KMS-11 (cell line): ENCODE results near the gene HAS3.
"Not testable (repeated sequence)": the region's sequence is repeated elsewhere in the genome, so short reads cannot be mapped to it uniquely, and the experiment has no call there.

Source experiments
- H2AFZ ChIP-seq: fragments of 200-600 bp; sonication (generic); 2 replicates; pipeline ENCODE4 v1.6.1; 2016; ENCODE audit warnings: antibody characterized with exemption, mixed run types, low read depth
- H3K27ac ChIP-seq: fragments of 200-600 bp; sonication (generic); 2 replicates; pipeline ENCODE4 v1.6.1; 2016; ENCODE audit warnings: mild to moderate bottlenecking, mixed run types
- H3K27me3 ChIP-seq: fragments of 200-600 bp; sonication (generic); 2 replicates; pipeline ENCODE4 v1.6.1; 2017; ENCODE audit warnings: mild to moderate bottlenecking, low read depth, mixed run types, moderate library complexity; ENCODE audit not compliant: insufficient read depth
- H3K36me3 ChIP-seq: fragments of 200-600 bp; sonication (generic); 2 replicates; pipeline ENCODE4 v1.6.1; 2017; ENCODE audit warnings: mild to moderate bottlenecking, mixed run types; ENCODE audit not compliant: insufficient read depth
- H3K4me1 ChIP-seq: fragments of 200-600 bp; sonication (generic); 2 replicates; pipeline ENCODE4 v1.6.1; 2016; ENCODE audit warnings: mild to moderate bottlenecking, low read depth, mixed run types; ENCODE audit not compliant: poor library complexity, severe bottlenecking
- H3K4me2 ChIP-seq: fragments of 200-600 bp; sonication (generic); 2 replicates; pipeline ENCODE4 v1.7.0; 2016; ENCODE audit warnings: mild to moderate bottlenecking, mixed run types
- H3K4me3 ChIP-seq: fragments of 200-600 bp; sonication (generic); IDR thresholded peaks from 2 replicates; pipeline ENCODE4 v1.6.1; 2017; ENCODE audit warnings: low read depth, low read length, mixed read lengths; ENCODE audit not compliant: insufficient read depth
- H3K79me2 ChIP-seq: fragments of 200-600 bp; sonication (generic); 2 replicates; pipeline ENCODE4 v1.6.1; 2016; ENCODE audit warnings: low read depth, mixed run types; ENCODE audit not compliant: insufficient read depth
- H3K9ac ChIP-seq: fragments of 200-600 bp; sonication (generic); 2 replicates; pipeline ENCODE4 v1.6.1; 2016; ENCODE audit warnings: mild to moderate bottlenecking, mixed run types
- H4K20me1 ChIP-seq: fragments of 200-600 bp; sonication (generic); 2 replicates; pipeline ENCODE4 v1.6.1; 2016; ENCODE audit warnings: mild to moderate bottlenecking, mixed run types; ENCODE audit not compliant: insufficient read depth
- TF ChIP-seq, protein P1 (sequence below): fragments of 200-600 bp; sonication (generic); conservative IDR thresholded peaks from 2 replicates; pipeline ENCODE4 v1.6.1; 2017; ENCODE audit warnings: low read depth, mild to moderate bottlenecking, antibody characterized with exemption, low read length, moderate library complexity, mixed read lengths

Gene HAS3

DNA sequence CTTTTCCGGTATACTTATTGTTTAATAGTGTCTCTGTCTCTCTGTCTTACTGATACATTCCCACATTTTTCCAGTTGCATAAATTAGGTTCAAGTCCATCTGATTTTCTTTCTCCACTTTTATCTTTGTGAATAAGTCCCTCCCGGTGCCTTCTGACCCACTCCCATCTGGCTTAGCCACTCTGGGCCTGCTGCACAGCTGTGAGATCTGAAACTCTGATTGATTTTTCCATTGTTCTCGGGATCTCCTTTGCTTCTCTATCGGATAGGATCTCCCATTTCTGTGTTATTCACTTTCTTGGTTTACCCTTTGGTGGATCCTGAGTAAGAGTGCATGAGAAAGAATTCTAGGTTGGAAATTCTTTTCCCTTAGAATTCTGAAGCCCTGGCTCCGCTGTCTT, 35.6 kb downstream of the HAS3 start:
- Histone ChIP-seq H3K79me2 (peaks cover 21% of the 10 kb centered on the region; the same call in 1 of the 2 replicates), H4K20me1 (no peaks in the 10 kb centered on the region), H3K27me3 (no peaks in the 10 kb centered on the region), H3K36me3 (peaks cover 19% of the 10 kb centered on the region; the same call in 1 of the 2 replicates), H3K9ac (no peak overlapping the region), H3K4me2 (no peak overlapping the region), H3K4me1 (no peaks in the 10 kb centered on the region), H3K27ac (no peak overlapping the region), H2AFZ (no peak overlapping the region), H3K4me3 (no peak overlapping the region)
- TF ChIP-seq, protein P1, sequence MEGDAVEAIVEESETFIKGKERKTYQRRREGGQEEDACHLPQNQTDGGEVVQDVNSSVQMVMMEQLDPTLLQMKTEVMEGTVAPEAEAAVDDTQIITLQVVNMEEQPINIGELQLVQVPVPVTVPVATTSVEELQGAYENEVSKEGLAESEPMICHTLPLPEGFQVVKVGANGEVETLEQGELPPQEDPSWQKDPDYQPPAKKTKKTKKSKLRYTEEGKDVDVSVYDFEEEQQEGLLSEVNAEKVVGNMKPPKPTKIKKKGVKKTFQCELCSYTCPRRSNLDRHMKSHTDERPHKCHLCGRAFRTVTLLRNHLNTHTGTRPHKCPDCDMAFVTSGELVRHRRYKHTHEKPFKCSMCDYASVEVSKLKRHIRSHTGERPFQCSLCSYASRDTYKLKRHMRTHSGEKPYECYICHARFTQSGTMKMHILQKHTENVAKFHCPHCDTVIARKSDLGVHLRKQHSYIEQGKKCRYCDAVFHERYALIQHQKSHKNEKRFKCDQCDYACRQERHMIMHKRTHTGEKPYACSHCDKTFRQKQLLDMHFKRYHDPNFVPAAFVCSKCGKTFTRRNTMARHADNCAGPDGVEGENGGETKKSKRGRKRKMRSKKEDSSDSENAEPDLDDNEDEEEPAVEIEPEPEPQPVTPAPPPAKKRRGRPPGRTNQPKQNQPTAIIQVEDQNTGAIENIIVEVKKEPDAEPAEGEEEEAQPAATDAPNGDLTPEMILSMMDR, result no peak

DNA sequence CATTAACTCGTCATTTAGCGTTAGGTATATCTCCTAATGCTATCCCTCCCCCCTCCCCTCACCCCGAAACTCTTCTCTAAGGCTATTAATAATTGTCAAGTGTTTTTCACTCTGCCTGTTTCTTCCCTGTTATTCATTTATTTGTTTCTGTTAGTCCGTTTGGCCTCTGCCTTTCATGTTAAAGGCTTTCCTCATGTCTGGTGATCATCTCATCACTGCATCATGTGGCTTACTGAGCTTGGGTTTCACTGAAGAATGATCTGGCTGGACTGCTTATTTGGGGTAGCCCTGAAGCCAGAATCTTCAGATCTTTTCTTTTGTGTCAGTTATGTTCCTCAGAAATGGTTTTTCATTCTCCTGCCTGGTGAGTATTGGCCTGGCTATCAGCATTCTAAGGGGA, 36.5 kb downstream of the HAS3 start:
- Histone ChIP-seq H4K20me1 (no peaks in the 10 kb centered on the region), H3K9ac (no peak overlapping the region), H2AFZ (no peak overlapping the region), H3K4me2 (no peak overlapping the region), H3K4me3 (no peak overlapping the region), H3K27me3 (no peaks in the 10 kb centered on the region), H3K4me1 (no peaks in the 10 kb centered on the region), H3K27ac (no peak overlapping the region), H3K79me2 (peaks cover 18% of the 10 kb centered on the region; the same call in 1 of the 2 replicates), H3K36me3 (peaks cover 22% of the 10 kb centered on the region; the same call in 1 of the 2 replicates)
- TF ChIP-seq, protein P1, result no peak

DNA sequence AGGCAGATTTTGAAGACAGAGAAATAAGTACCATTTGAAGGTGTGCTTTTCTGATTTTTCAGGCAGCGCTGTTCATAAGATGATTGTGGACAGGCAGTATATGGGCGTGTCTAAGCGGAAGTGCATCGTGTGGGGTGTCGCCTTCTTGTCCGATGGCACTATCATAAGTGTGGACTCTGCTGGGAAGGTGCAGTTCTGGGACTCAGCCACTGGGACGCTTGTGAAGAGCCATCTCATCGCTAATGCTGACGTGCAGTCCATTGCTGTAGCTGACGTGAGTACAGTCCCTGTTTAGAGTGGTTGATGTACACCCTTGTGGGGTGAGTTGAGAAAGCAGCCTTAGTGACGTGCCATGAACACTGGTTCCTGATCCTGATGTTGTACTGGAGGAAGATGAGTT, 37.7 kb downstream of the HAS3 start:
- Histone ChIP-seq H3K4me3 (no peak overlapping the region), H4K20me1 (no peaks in the 10 kb centered on the region), H2AFZ (no peak overlapping the region), H3K79me2 (peaks cover 9% of the 10 kb centered on the region; the same call in 1 of the 2 replicates), H3K4me2 (no peak overlapping the region), H3K27me3 (no peaks in the 10 kb centered on the region), H3K27ac (no peak overlapping the region), H3K9ac (no peak overlapping the region), H3K36me3 (peaks cover 18% of the 10 kb centered on the region; the same call in 1 of the 2 replicates), H3K4me1 (no peaks in the 10 kb centered on the region)
- TF ChIP-seq, protein P1, result 0 out of 2 replicates have a peak, but pooled peaks have one; percentile 18

DNA sequence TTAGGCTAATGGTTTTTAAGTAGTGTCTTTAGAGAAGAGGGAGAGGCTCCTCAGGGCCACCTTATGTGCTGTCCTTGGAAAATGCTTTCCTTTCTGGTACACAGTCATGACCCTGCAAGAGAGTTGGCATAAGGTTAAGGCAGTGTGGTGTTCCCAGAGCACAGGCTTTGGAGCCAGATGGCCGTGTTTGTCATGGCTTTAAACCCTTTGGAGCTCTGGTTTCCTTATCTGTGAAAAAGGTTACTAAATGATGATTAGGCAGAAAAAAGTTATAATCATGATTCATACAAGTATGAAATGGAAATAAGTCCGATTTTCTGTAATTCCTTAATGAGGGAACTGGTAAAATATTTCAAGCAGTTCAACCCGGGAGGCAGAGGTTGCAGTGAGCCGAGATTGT, 40.2 kb downstream of the HAS3 start:
- H3K79me2 ChIP-seq, result peaks cover 9% of the 10 kb centered on the region; the same call in 1 of the 2 replicates
- TF ChIP-seq, protein P1, result no peak
- no peak overlapping the region for H3K27ac ChIP-seq
- no peaks in the 10 kb centered on the region for H3K4me1 ChIP-seq
- H3K4me2 ChIP-seq, result no peak overlapping the region
- no peaks in the 10 kb centered on the region for H3K27me3 ChIP-seq
- no peak overlapping the region for H2AFZ ChIP-seq
- no peak overlapping the region for H3K9ac ChIP-seq
- H4K20me1 ChIP-seq, result no peaks in the 10 kb centered on the region
- peaks cover 6% of the 10 kb centered on the region; the same call in 1 of the 2 replicates for H3K36me3 ChIP-seq
- no peak overlapping the region for H3K4me3 ChIP-seq

DNA sequence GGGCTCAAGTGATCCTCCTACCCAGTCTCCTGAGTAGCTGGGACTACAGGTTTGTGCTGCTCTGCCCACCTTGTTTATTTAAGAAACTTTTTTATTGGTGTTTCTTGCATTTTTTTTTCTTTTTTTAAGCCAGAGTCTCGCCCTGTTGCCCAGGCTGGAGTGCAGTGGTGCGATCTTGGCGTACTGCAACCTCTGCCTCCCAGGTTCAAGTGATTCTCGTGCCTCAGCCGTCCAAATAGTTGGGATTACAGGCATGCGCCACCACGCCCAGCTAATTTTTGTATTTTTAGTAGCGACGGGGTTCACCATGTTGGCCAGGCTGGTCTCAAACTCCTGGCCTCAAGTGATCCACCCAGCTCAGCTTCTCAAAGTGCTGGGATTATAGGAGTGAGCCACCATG, 44.2 kb downstream of the HAS3 start:
- H4K20me1 ChIP-seq, H3K79me2 ChIP-seq, H3K4me2 ChIP-seq, H3K4me1 ChIP-seq, H3K27ac ChIP-seq, H3K4me3 ChIP-seq, H2AFZ ChIP-seq, H3K27me3 ChIP-seq, H3K9ac ChIP-seq: not testable (repeated sequence)
- peaks cover 21% of the 10 kb centered on the region; the same call in 1 of the 2 replicates for H3K36me3 ChIP-seq
